GM19328 (cell line): ENCODE measurements around the gene ATXN7L3.

Experiments used
- ATAC-seq: cut with Tn5 transposase; IDR thresholded peaks from one replicate; pipeline ENCODE4 v1.9.1; 2021; ENCODE audit warnings: mild to moderate bottlenecking, moderate library complexity; ENCODE audit not compliant: unreplicated experiment

The ATXN7L3 gene

GRCh38 chr17:44203731-44204440 is 4.2 kb upstream of the ATXN7L3 start:
- no peak for ATAC-seq

GRCh38 chr17:44202756-44203155 is 3.1 kb upstream of the ATXN7L3 start:
- no peak for ATAC-seq

GRCh38 chr17:44200478-44201155 is 933 bp upstream of the ATXN7L3 start:
- no peak for ATAC-seq

GRCh38 chr17:44198721-44199552 is 747 bp downstream of the ATXN7L3 start:
- ATAC-seq: peak; percentile 15

- no peak for ATAC-seq
Observed at GRCh38 chr17:44197980-44198720, 1.5 kb downstream of the ATXN7L3 start.

GRCh38 chr17:44197107-44197506 is 2.6 kb downstream of the ATXN7L3 start:
- ATAC-seq: no peak

GRCh38 chr17:44193326-44194084 is 6.2 kb downstream of the ATXN7L3 start:
- no peak for ATAC-seq

GRCh38 chr17:44192750-44193149 is 6.9 kb downstream of the ATXN7L3 start:
- ATAC-seq: no peak

- no peak for ATAC-seq
Observed at GRCh38 chr17:44191941-44192496, 7.7 kb downstream of the ATXN7L3 start.

- ATAC-seq: no peak
Observed at GRCh38 chr17:44191369-44191768, 8.3 kb downstream of the ATXN7L3 start.

- ATAC-seq: no peak
Observed at GRCh38 chr17:44190481-44190880, 9.2 kb downstream of the ATXN7L3 start.

- no peak for ATAC-seq
Observed at GRCh38 chr17:44188576-44189403, 10.9 kb downstream of the ATXN7L3 start.

GRCh38 chr17:44187131-44187899 is 12.4 kb downstream of the ATXN7L3 start:
- ATAC-seq: peak; percentile 37

- ATAC-seq: peak; percentile 84
Observed at GRCh38 chr17:44186307-44187130, 13.2 kb downstream of the ATXN7L3 start, which contains the start of gene TMUB2. TSS of gene TMUB2 (plus strand) at chr17:44186972. CDS start at chr17:44187709, 737 bp downstream.

- no peak for ATAC-seq
Observed at GRCh38 chr17:44184212-44184810, 15.4 kb downstream of the ATXN7L3 start.

GRCh38 chr17:44183024-44183423 is 16.7 kb downstream of the ATXN7L3 start:
- ATAC-seq: no peak

GRCh38 chr17:44178133-44178532 is 21.6 kb downstream of the ATXN7L3 start:
- ATAC-seq: no peak
